GM19324 (cell line): ENCODE results near the gene SETMAR.
A peak's percentile ranks its signal among the peaks of the same experiment; 100 is the strongest.
"Not testable (repeated sequence)": the region's sequence is repeated elsewhere in the genome, so short reads cannot be mapped to it uniquely, and the experiment has no call there.

Experiments used
- ATAC-seq: cut with Tn5 transposase; IDR thresholded peaks from one replicate; pipeline ENCODE4 v1.9.1; 2021; ENCODE audit warnings: mild to moderate bottlenecking, moderate library complexity; ENCODE audit not compliant: unreplicated experiment, low FRiP score

The SETMAR gene

GRCh38 chr3:4303187-4304123, at the start of gene SETMAR:
Gene SETMAR (plus strand): TSS chr3:4303369. CDS start chr3:4303371, 2 bp downstream.
- peak; percentile 100 for ATAC-seq

GRCh38 chr3:4261406-4261805, 41.8 kb upstream of the SETMAR start:
- no peak for ATAC-seq

DNA sequence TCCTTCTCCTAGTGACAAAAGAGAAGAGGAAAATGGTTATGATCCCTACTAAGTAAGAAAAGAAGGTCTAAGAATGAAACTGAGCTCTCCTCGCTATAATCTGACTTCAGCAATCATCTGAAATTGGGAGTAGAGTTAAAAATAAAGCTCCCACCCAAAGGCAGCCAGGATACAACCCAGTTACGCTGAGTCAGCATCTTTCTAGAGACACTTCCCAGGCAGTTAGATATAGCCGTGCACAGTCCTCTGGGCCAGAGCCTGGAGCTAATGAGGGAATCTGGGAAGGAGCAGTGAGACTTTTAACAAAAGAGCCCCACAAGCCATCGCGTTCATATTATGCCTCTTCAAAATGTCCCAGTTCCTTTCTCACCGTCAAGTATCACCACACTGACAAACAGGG, 39.1 kb upstream of the SETMAR start:
- ATAC-seq: no peak

DNA sequence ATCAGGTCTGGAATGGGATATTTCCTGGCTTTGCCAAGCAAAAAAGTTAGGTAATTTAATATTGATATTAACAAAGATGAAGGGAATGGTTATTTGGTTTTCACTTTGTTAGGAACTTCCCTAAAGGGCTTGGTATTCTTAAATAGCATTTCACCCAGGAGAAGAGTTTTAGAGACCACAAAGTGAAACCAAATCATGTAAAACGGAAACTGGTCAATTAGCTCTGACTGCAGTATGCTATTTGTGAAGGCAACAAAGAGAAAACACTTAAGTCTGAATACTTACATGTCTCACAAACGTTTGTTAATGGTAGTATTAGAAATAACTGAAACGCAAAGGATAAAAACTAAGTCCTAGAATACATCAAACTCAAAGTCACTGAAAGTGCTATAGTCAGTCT, 32.4 kb upstream of the SETMAR start:
- peak; percentile 60 for ATAC-seq

GRCh38 chr3:4271834-4272233, 31.3 kb upstream of the SETMAR start:
- ATAC-seq: no peak

- no peak for ATAC-seq
These were observed 23.6 kb upstream of the SETMAR start for GRCh38 chr3:4279516-4280105.

DNA sequence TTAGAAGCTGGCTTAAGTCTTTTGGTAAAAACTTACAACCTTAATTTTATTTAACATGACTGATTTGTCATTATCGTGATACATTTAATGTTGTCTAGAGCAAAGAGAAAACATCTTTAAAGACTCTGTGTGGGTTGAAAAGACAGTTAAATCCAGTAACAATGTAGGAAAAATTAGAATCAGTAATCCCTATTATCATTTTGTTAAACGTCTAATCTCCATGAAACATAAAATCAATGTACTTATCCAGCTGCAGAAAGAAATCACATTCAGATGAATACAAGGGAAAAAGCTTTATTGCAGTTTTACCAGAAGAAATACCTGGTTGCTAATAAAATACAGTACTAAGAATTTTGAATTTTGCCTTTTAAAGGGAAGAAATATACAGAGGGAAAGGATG, 21.2 kb upstream of the SETMAR start:
- ATAC-seq: no peak

DNA sequence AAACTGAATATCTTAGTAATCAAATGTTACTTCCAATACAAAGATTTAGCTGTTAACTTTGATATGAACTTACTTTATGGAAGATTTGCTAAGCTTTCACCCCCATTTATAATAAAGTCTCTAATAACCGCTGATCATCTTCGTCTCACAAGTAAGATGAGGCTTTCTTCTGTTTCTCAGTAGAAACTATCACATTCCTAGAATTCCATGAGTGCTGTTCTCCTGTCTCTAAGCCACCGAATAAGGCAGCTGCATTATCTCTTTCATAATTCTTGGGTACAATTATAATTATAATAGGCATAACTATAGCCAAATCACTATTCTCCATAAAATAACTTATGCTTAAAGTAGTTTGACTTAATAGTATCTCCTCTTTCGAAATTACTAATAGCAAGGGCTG, 18.3 kb upstream of the SETMAR start:
- ATAC-seq: no peak

GRCh38 chr3:4289044-4289443, 14.1 kb upstream of the SETMAR start:
- ATAC-seq: no peak

- ATAC-seq: peak; percentile 75
These were observed 12.8 kb upstream of the SETMAR start for GRCh38 chr3:4290272-4290893.

GRCh38 chr3:4292301-4292700, 10.9 kb upstream of the SETMAR start:
- ATAC-seq: no peak

- no peak for ATAC-seq
These were observed 8.4 kb upstream of the SETMAR start for GRCh38 chr3:4294616-4295327.

- ATAC-seq: not testable (repeated sequence)
These were observed 6.7 kb upstream of the SETMAR start for GRCh38 chr3:4296454-4296853.

DNA sequence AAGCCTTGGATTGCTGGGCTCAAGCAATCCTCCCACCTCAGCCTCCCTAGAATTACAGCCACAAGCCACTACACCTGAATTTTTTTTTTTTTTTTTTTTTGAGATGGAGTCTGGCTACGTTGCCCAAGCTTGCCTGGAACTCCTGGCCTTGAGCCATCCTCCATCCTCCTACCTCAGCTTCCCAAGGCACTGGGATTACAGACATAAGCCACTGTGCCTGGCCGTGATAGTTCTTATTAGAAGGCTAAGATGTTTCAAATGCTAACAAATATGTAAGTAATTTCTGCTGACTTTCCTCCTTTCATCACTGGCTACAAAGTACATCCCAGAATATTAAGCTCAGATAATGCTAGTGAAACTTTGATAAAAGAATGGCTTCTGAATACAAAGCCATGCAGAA, 5.7 kb upstream of the SETMAR start:
- no peak for ATAC-seq

- no peak for ATAC-seq
These were observed 422 bp upstream of the SETMAR start for GRCh38 chr3:4302747-4303146.

- not testable (repeated sequence) for ATAC-seq
These were observed 2.0 kb downstream of the SETMAR start for GRCh38 chr3:4305210-4305609.

- no peak for ATAC-seq
These were observed 2.9 kb downstream of the SETMAR start for GRCh38 chr3:4306091-4306490.

GRCh38 chr3:4306860-4307259, 3.7 kb downstream of the SETMAR start:
- ATAC-seq: no peak

DNA sequence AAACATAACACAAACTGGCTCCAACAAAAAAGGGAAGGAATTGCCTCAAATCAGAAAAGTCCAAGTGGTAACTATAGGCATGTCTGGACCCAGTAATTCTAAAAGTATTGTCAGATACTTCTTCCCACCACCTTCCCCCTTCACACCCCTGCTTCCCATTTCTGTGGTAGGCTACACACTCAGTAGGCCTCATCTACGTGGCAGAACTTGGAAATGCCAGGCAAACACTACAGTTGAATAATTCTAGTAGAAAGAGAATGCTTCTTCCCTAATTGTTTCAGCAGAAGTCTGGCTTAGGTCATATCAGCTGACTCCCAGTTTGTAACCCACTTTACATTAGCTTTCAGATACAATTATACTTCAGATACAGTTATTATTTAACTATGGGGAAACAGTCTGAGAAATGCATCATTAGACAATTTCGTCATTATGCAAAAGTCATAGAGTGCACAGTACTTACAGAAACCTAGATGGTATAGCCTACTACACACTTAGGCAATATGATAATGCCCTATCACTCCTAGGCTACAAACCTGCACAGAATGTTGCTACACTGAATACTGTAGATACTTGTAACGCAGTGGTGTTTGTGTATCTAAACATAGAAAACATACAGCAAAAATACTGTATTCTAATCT, 6.4 kb downstream of the SETMAR start:
- no peak for ATAC-seq

- no peak for ATAC-seq
These were observed 7.8 kb downstream of the SETMAR start for GRCh38 chr3:4310971-4311370.
